ENCODE data around the gene CHAF1A.
A peak's percentile ranks its signal among the peaks of the same experiment; 100 is the strongest.

Gene CHAF1A

DNA sequence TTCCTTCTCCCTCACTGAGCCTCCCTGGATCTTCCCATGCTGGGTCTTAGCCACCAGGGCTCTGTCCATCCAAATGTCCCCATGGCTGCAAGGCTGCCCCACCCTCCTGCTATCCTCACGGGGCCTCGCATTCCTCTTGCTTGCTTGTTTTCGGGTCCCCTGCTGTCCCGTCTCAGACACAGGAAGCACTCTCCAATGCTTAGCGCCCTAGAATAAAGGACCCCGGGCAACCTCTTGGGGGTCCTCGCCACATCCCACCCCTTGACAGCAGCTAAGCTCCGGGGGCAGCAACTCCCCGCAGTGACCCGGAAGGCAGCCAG, 25.8 kb upstream of the CHAF1A start:
- H3K27ac ChIP-seq (ENCODE audit: low read depth, low read length): no peak overlapping the region; the same call in 1 of the 2 replicates

GRCh38 chr19:4376991-4377781, 25.3 kb upstream of the CHAF1A start:
- peaks cover 2% of the 10 kb centered on the region; the same call in 1 of the 2 replicates for H3K36me3 ChIP-seq (ENCODE audit: control insufficient read depth, low read length)
- no peak overlapping the region for H3K4me3 ChIP-seq (ENCODE audit: low read length)
- no peaks in the 10 kb centered on the region for H3K27me3 ChIP-seq (ENCODE audit: control insufficient read depth, low read length)
- no peaks in the 10 kb centered on the region for H3K9me2 ChIP-seq (replicated peaks; ENCODE audit: control insufficient read depth, low read length)
- H3K27ac ChIP-seq (ENCODE audit: low read depth, low read length): no peak overlapping the region
- peaks cover 72% of the 10 kb centered on the region for H3K4me1 ChIP-seq (ENCODE audit: control insufficient read depth, low read length)
- TF ChIP-seq EZH2phosphoT487 (IDR thresholded peaks at IDR 0.05; ENCODE audit: borderline replicate concordance, low read length) (no peak), CTCF (IDR thresholded peaks at IDR 0.05; ENCODE audit: low read depth, low read length, poor library complexity, severe bottlenecking) (no peak)
- peaks cover 92% of the 10 kb centered on the region for H3K79me2 ChIP-seq (ENCODE audit: control insufficient read depth, low read length)
- peaks cover 7% of the 10 kb centered on the region for H3F3A ChIP-seq (ENCODE audit: control insufficient read depth, insufficient read depth)
- H3K4me2 ChIP-seq (ENCODE audit: low read length): peak overlapping the region; percentile 67
- no peaks in the 10 kb centered on the region for H3K9me3 ChIP-seq (ENCODE audit: control insufficient read depth, insufficient read depth, low read length)
- peaks cover 37% of the 10 kb centered on the region for H4K20me1 ChIP-seq (ENCODE audit: control insufficient read depth, insufficient read depth, low read depth, low read length)

More for the DNA sequence above, 25.8 kb upstream of the CHAF1A start:
- Histone ChIP-seq H3K9me2 (replicated peaks; ENCODE audit: control insufficient read depth, low read length) (no peaks in the 10 kb centered on the region), H4K20me1 (ENCODE audit: control insufficient read depth, insufficient read depth, low read depth, low read length) (peaks cover 37% of the 10 kb centered on the region), H3K9me3 (ENCODE audit: control insufficient read depth, insufficient read depth, low read length) (no peaks in the 10 kb centered on the region), H3K36me3 (ENCODE audit: control insufficient read depth, low read length) (peaks cover 2% of the 10 kb centered on the region; the same call in 1 of the 2 replicates), H3K4me2 (ENCODE audit: low read length) (peak overlapping the region; percentile 67), H3F3A (ENCODE audit: control insufficient read depth, insufficient read depth) (peaks cover 7% of the 10 kb centered on the region), H3K4me3 (ENCODE audit: low read length) (peak overlapping the region; percentile 57; the same call in 1 of the 2 replicates), H3K79me2 (ENCODE audit: control insufficient read depth, low read length) (peaks cover 95% of the 10 kb centered on the region), H3K27me3 (ENCODE audit: control insufficient read depth, low read length) (no peaks in the 10 kb centered on the region), H3K4me1 (ENCODE audit: control insufficient read depth, low read length) (peaks cover 72% of the 10 kb centered on the region)
- TF ChIP-seq EZH2phosphoT487 (IDR thresholded peaks at IDR 0.05; ENCODE audit: borderline replicate concordance, low read length): no peak
- TF ChIP-seq CTCF (IDR thresholded peaks at IDR 0.05; ENCODE audit: low read depth, low read length, poor library complexity, severe bottlenecking): no peak

GRCh38 chr19:4378886-4379285, 23.6 kb upstream of the CHAF1A start:
- Histone ChIP-seq H3K4me3 (ENCODE audit: low read length) (peak overlapping the region; percentile 52), H3K4me1 (ENCODE audit: control insufficient read depth, low read length) (peaks cover 71% of the 10 kb centered on the region)

More at GRCh38 chr19:4378886-4379285, 23.6 kb upstream of the CHAF1A start:
- H3F3A ChIP-seq (ENCODE audit: control insufficient read depth, insufficient read depth): peaks cover 7% of the 10 kb centered on the region
- TF ChIP-seq CTCF (IDR thresholded peaks at IDR 0.05; ENCODE audit: low read depth, low read length, poor library complexity, severe bottlenecking) (no peak), EZH2phosphoT487 (IDR thresholded peaks at IDR 0.05; ENCODE audit: borderline replicate concordance, low read length) (no peak)
- H4K20me1 ChIP-seq (ENCODE audit: control insufficient read depth, insufficient read depth, low read depth, low read length): peaks cover 35% of the 10 kb centered on the region
- peaks cover 2% of the 10 kb centered on the region; the same call in 1 of the 2 replicates for H3K36me3 ChIP-seq (ENCODE audit: control insufficient read depth, low read length)
- H3K9me3 ChIP-seq (ENCODE audit: control insufficient read depth, insufficient read depth, low read length): no peaks in the 10 kb centered on the region
- H3K27ac ChIP-seq (ENCODE audit: low read depth, low read length): no peak overlapping the region
- H3K79me2 ChIP-seq (ENCODE audit: control insufficient read depth, low read length): peaks cover 84% of the 10 kb centered on the region
- H3K27me3 ChIP-seq (ENCODE audit: control insufficient read depth, low read length): no peaks in the 10 kb centered on the region
- no peaks in the 10 kb centered on the region for H3K9me2 ChIP-seq (replicated peaks; ENCODE audit: control insufficient read depth, low read length)
- peak overlapping the region; percentile 66 for H3K4me2 ChIP-seq (ENCODE audit: low read length)
